Smooth muscle cell (in vitro differentiated cells): ENCODE measurements around the gene IPO5. TPM values are rescaled to one million over a fixed set of nuclear protein-coding genes. Genes with fewer than 3 reads are reported as not detected.

Experiments
- DNase-seq: peaks from one replicate; lab custom pipeline; 2025; ENCODE audit not compliant: unreplicated experiment; lab: John Stamatoyannopoulos, UW
- H2AFZ ChIP-seq: fragments of 200-600 bp; sonication (generic); 2 replicates; pipeline ENCODE4 v1.6.0; 2016; ENCODE audit warnings: antibody characterized with exemption, low read depth, mild to moderate bottlenecking
- H3F3A ChIP-seq: fragments of 200-600 bp; sonication (generic); 2 replicates; pipeline ENCODE4 v1.6.0; 2017; ENCODE audit warnings: antibody characterized with exemption, low read depth
- H3K27ac ChIP-seq: fragments of 200-600 bp; sonication (generic); 2 replicates; pipeline ENCODE4 v1.5.1; 2016; ENCODE audit warnings: low read depth, mild to moderate bottlenecking
- H3K27me3 ChIP-seq: fragments of 200-600 bp; sonication (generic); 2 replicates; pipeline ENCODE4 v1.6.1; 2016; ENCODE audit warnings: low read depth, mild to moderate bottlenecking
- H3K36me3 ChIP-seq: fragments of 200-600 bp; sonication (generic); 2 replicates; pipeline ENCODE4 v1.5.1; 2016; ENCODE audit warnings: low read depth
- H3K4me1 ChIP-seq: fragments of 200-600 bp; sonication (generic); 2 replicates; pipeline ENCODE4 v1.5.1; 2016; ENCODE audit warnings: low read depth
- H3K4me2 ChIP-seq: fragments of 200-600 bp; sonication (generic); 2 replicates; pipeline ENCODE4 v1.6.0; 2016; ENCODE audit warnings: mild to moderate bottlenecking
- H3K4me3 ChIP-seq: fragments of 200-600 bp; sonication (generic); 2 replicates; pipeline ENCODE4 v1.5.1; 2016; ENCODE audit warnings: mild to moderate bottlenecking
- H3K79me2 ChIP-seq: fragments of 200-600 bp; sonication (generic); 2 replicates; pipeline ENCODE4 v1.6.0; 2016; ENCODE audit warnings: low read depth, mild to moderate bottlenecking
- H3K9ac ChIP-seq: fragments of 200-600 bp; sonication (generic); 2 replicates; pipeline ENCODE4 v1.6.0; 2016; ENCODE audit warnings: low read depth
- H3K9me3 ChIP-seq: fragments of 200-600 bp; sonication (generic); replicated peaks from 2 replicates; pipeline ENCODE4 v1.5.1; 2016; ENCODE audit warnings: low read depth
- H4K20me1 ChIP-seq: fragments of 200-600 bp; sonication (generic); 2 replicates; pipeline ENCODE4 v1.6.0; 2016; ENCODE audit warnings: low read depth
- CTCF ChIP-seq: fragments of 200-600 bp; sonication (generic); IDR thresholded peaks from 2 replicates; pipeline ENCODE4 v1.5.1; 2017; ENCODE audit warnings: borderline replicate concordance, mild to moderate bottlenecking, antibody characterized with exemption; ENCODE audit not compliant: insufficient read depth, poor library complexity, severe bottlenecking
- WGBS: methylation state at CpG from one replicate; pipeline ENCODE4 v1.1.7; 2016; ENCODE audit warnings: low lambda C conversion rate; 5-methylcytosine and 5-hydroxymethylcytosine counted together
- polyA plus RNA-seq: library from polyadenylated mRNA; unstranded; fragments of >200 nt; fragmentation: Nextera tagmentation; extraction: Ambion mirVana; gene quantifications from 2 replicates; pipeline ENCODE4 v1.2.1, GENCODE V29; 2016
- total RNA-seq: library from RNA; depleted of rRNA; stranded (reverse); fragments of >200 nt; gene quantifications from 2 replicates; pipeline ENCODE4 v1.2.3, GENCODE V29; 2014

IPO5 gene
- total and polyA plus RNA-seq, 2 experiments from 2014 or later, result 42.9 to 78.6 TPM

- Histone ChIP-seq H3K27ac (no peak overlapping the region), H3K27me3 (no peaks in the 10 kb centered on the region), H3K79me2 (no peaks in the 10 kb centered on the region), H3K4me1 (no peaks in the 10 kb centered on the region), H2AFZ (no peak overlapping the region), H3K4me3 (no peak overlapping the region), H3K36me3 (no peaks in the 10 kb centered on the region), H3K9me3 (no peaks in the 10 kb centered on the region), H4K20me1 (no peaks in the 10 kb centered on the region), H3F3A (no peaks in the 10 kb centered on the region), H3K4me2 (no peak overlapping the region), H3K9ac (no peak overlapping the region)
- TF ChIP-seq CTCF, result no peak
- DNase-seq, result no peak
- WGBS, result 97% methylated on average over 11 of the region's 11 CpGs
These were observed 103.5 kb downstream of the IPO5 start for GRCh38 chr13:98056839-98057410.

GRCh38 chr13:98059276-98059675 is 105.8 kb downstream of the IPO5 start:
- Histone ChIP-seq H3K27ac (no peak overlapping the region), H3F3A (no peaks in the 10 kb centered on the region), H3K9ac (no peak overlapping the region), H3K4me3 (no peak overlapping the region), H2AFZ (no peak overlapping the region), H3K4me1 (no peaks in the 10 kb centered on the region), H3K27me3 (no peaks in the 10 kb centered on the region), H3K36me3 (no peaks in the 10 kb centered on the region), H3K79me2 (no peaks in the 10 kb centered on the region), H3K4me2 (no peak overlapping the region), H4K20me1 (no peaks in the 10 kb centered on the region), H3K9me3 (no peaks in the 10 kb centered on the region)
- WGBS, result 91% methylated on average over 7 of the region's 7 CpGs
- DNase-seq, result no peak
- TF ChIP-seq CTCF, result no peak

GRCh38 chr13:98060282-98060681 is 106.8 kb downstream of the IPO5 start:
- no peaks in the 10 kb centered on the region for H3K36me3 ChIP-seq
- no peak overlapping the region for H3K27ac ChIP-seq
- H3K27me3 ChIP-seq, result no peaks in the 10 kb centered on the region
- no peaks in the 10 kb centered on the region for H4K20me1 ChIP-seq
- no peaks in the 10 kb centered on the region for H3K4me1 ChIP-seq
- no peaks in the 10 kb centered on the region for H3K9me3 ChIP-seq
- no peaks in the 10 kb centered on the region for H3K79me2 ChIP-seq
- no peak overlapping the region for H3K9ac ChIP-seq
- H3K4me3 ChIP-seq, result no peak overlapping the region
- no peak overlapping the region for H3K4me2 ChIP-seq
- TF ChIP-seq CTCF, result no peak
- H3F3A ChIP-seq, result no peaks in the 10 kb centered on the region
- no peak overlapping the region for H2AFZ ChIP-seq
- DNase-seq, result no peak
- WGBS, result 93% methylated on average over 3 of the region's 3 CpGs

GRCh38 chr13:98065468-98065867 is 112.0 kb downstream of the IPO5 start:
- DNase-seq, result no peak
- Histone ChIP-seq H4K20me1 (no peaks in the 10 kb centered on the region), H3K27ac (no peak overlapping the region), H3F3A (no peaks in the 10 kb centered on the region), H2AFZ (no peak overlapping the region), H3K4me1 (no peaks in the 10 kb centered on the region), H3K9ac (no peak overlapping the region), H3K4me2 (no peak overlapping the region), H3K9me3 (no peaks in the 10 kb centered on the region), H3K27me3 (no peaks in the 10 kb centered on the region), H3K4me3 (no peak overlapping the region), H3K79me2 (no peaks in the 10 kb centered on the region), H3K36me3 (no peaks in the 10 kb centered on the region)
- TF ChIP-seq CTCF, result no peak
- 83% methylated on average over 1 of the region's 1 CpG for WGBS
